ENCODE measurements around the gene LRP3.

- no peak for TF ChIP-seq CTCF (conservative IDR thresholded peaks at IDR 0.05; ENCODE audit: low read depth, low read length)
- no peak for TF ChIP-seq EZH2 (IDR thresholded peaks at IDR 0.05; ENCODE audit: borderline replicate concordance, low read depth, low read length, poor library complexity, severe bottlenecking)
These were observed 30.6 kb upstream of the LRP3 start for GRCh38 chr19:33163481-33163880.

Measured in A673 (cell line).